Karpas-422 (cell line): ENCODE measurements around the gene MRO. TPM values are rescaled to one million over a fixed set of nuclear protein-coding genes. Genes with fewer than 3 reads are reported as not detected.

ENCODE experiments used
- DNase-seq: peaks from one replicate; pipeline ENCODE4 v3.0.0-alpha.2; 2015
- H2AFZ ChIP-seq: fragments of 200-600 bp; sonication (generic); 2 replicates; pipeline ENCODE4 v1.6.1; 2014; ENCODE audit warnings: antibody characterized with exemption, low read length, mixed read lengths
- H3K27ac ChIP-seq: fragments of 200-600 bp; sonication (generic); 2 replicates; pipeline ENCODE4 v1.5.1; 2014; ENCODE audit warnings: mild to moderate bottlenecking, low read length, moderate library complexity
- H3K27me3 ChIP-seq: fragments of 200-600 bp; sonication (generic); 2 replicates; pipeline ENCODE4 v1.6.1; 2014; ENCODE audit warnings: low read length, mixed read lengths
- H3K36me3 ChIP-seq: fragments of 200-600 bp; sonication (generic); 2 replicates; pipeline ENCODE4 v1.6.1; 2014; ENCODE audit warnings: low read length, mixed read lengths; ENCODE audit not compliant: insufficient read depth
- H3K4me1 ChIP-seq: fragments of 200-600 bp; sonication (generic); 2 replicates; pipeline ENCODE4 v1.6.1; 2014; ENCODE audit warnings: mild to moderate bottlenecking, low read length, mixed read lengths
- H3K4me2 ChIP-seq: fragments of 200-600 bp; sonication (generic); 2 replicates; pipeline ENCODE4 v1.6.1; 2014; ENCODE audit warnings: low read length, low read depth, mild to moderate bottlenecking; ENCODE audit not compliant: poor library complexity, severe bottlenecking
- H3K4me3 ChIP-seq: fragments of 200-600 bp; sonication (generic); 2 replicates; pipeline ENCODE4 v1.5.1; 2014; ENCODE audit warnings: mild to moderate bottlenecking, antibody characterized with exemption, low read length, mixed read lengths
- H3K79me2 ChIP-seq: fragments of 200-600 bp; sonication (generic); 2 replicates; pipeline ENCODE4 v1.6.1; 2014; ENCODE audit warnings: mild to moderate bottlenecking, low read length, mixed read lengths
- H3K9ac ChIP-seq: fragments of 200-600 bp; sonication (generic); 2 replicates; pipeline ENCODE4 v1.6.0; 2014; ENCODE audit warnings: low read length
- H3K9me2 ChIP-seq: fragments of 200-600 bp; sonication (generic), shearing (Covaris generic); replicated peaks from 2 replicates; pipeline ENCODE4 v1.6.0; 2014; ENCODE audit warnings: mild to moderate bottlenecking, low read length, moderate library complexity; ENCODE audit not compliant: insufficient read depth
- H3K9me3 ChIP-seq: fragments of 300-700, 200-600 bp; sonication (generic); 2 replicates; pipeline ENCODE4 v1.6.1; 2014; ENCODE audit warnings: low read length, mixed read lengths
- H4K20me1 ChIP-seq: fragments of 200-600 bp; sonication (generic); 2 replicates; pipeline ENCODE4 v1.6.1; 2014; ENCODE audit warnings: mild to moderate bottlenecking, antibody characterized with exemption, low read length, low read depth; ENCODE audit not compliant: insufficient read depth
- total RNA-seq: library from RNA; depleted of rRNA; stranded (reverse); fragments of >200 nt; shearing (Covaris generic); gene quantifications from 2 replicates; pipeline ENCODE4 v1.2.3, GENCODE V29; 2014; ENCODE audit warnings: low replicate concordance

The MRO gene
- total RNA-seq, 1 experiment from 2014 or later: 3.2 TPM

DNA sequence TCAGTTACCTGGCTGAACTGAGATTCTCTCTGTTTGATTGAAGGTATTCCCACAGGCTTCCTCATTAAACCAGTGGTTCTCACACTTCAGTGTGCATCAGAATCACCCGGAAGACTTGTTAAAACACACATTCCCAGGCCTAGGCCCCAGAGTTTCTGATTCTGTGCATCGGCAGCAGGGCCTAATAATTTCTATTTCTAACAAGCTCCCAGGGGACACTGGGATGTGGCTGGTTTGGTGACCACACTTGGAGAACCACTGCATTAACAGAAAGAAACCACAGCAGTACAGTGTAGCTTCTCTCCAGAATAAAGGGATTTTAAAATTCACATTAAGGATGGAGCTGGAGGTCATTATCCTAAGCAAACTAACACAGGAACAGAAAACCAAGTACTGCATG, 6.5 kb downstream of the MRO start:
- Histone ChIP-seq H3K79me2 (no peaks in the 10 kb centered on the region), H3K9ac (no peak overlapping the region), H4K20me1 (no peaks in the 10 kb centered on the region), H3K4me2 (no peak overlapping the region), H3K27ac (no peak overlapping the region), H3K36me3 (no peaks in the 10 kb centered on the region), H3K9me3 (no peaks in the 10 kb centered on the region), H3K9me2 (no peaks in the 10 kb centered on the region), H3K4me3 (no peak overlapping the region), H3K27me3 (no peaks in the 10 kb centered on the region), H3K4me1 (peaks cover 34% of the 10 kb centered on the region), H2AFZ (no peak overlapping the region)
- no peak for DNase-seq

DNA sequence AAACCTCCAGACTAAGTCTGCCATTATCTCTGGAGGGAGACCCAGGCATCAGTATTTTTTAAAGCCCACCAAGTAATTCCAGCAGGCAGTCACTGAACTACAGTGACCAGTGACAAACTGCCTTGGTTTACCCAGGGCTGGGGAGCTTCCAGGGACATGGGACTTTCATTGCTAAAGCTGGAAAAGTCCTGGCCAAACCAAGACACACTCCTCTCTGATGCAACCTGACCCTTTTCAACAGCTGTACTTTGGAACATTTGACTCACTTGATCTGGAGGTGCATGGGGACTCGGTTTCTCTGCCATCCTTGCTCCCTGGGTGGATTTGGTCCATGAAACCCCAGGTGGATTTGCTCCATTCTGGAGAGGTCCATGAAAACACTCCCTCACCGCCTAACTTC, 7.0 kb downstream of the MRO start:
- Histone ChIP-seq H3K27me3 (no peaks in the 10 kb centered on the region), H3K4me3 (no peak overlapping the region), H3K4me1 (peaks cover 33% of the 10 kb centered on the region), H3K9me3 (no peaks in the 10 kb centered on the region), H3K79me2 (no peaks in the 10 kb centered on the region), H4K20me1 (no peaks in the 10 kb centered on the region), H3K9me2 (no peaks in the 10 kb centered on the region), H2AFZ (no peak overlapping the region), H3K9ac (no peak overlapping the region), H3K27ac (no peak overlapping the region), H3K36me3 (no peaks in the 10 kb centered on the region), H3K4me2 (no peak overlapping the region)
- no peak for DNase-seq

DNA sequence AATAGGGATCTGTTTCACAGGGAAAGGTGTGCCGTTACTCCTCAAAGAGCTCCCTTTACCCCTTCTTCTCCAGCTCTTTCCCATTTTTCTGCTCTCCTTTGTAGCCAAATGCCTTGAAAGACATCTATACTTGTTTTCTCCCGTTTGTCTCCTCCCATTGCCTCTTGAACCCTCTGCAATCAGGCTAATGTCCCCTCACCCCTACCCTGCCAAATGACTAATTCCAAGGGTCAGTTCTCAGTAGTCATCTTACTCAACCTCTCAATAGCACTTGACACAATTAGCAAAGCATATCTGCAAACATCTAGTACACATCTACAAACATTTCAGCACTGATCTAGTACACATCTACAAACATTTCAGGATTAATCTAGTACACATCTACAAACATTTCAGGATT, 12.6 kb downstream of the MRO start:
- Histone ChIP-seq H2AFZ (no peak overlapping the region), H3K4me3 (no peak overlapping the region), H4K20me1 (no peaks in the 10 kb centered on the region), H3K9me3 (no peaks in the 10 kb centered on the region), H3K4me2 (no peak overlapping the region), H3K36me3 (no peaks in the 10 kb centered on the region), H3K79me2 (no peaks in the 10 kb centered on the region), H3K27me3 (no peaks in the 10 kb centered on the region), H3K9ac (no peak overlapping the region), H3K27ac (no peak overlapping the region), H3K4me1 (peaks cover 11% of the 10 kb centered on the region), H3K9me2 (no peaks in the 10 kb centered on the region)
- no peak for DNase-seq

DNA sequence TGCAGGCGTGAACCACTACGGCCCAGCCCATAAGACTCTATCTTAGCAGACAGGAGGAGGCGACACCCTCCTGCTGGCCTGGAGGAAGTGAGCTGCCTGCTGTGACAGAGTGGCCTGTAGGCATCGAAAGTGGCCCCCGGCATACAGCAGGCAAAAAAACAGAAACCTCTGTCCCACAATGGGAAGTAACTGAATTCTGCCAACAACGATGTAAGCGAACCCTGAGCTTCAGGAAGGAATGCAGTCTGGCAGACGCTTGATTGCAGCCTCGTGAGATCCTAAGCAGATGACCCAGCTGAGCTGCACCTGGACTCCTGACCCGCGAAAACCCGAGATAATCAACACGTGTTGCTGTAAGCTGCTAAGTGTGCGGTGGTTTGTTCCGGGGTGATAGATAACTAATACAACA, 13.6 kb downstream of the MRO start:
- DNase-seq: no peak
- Histone ChIP-seq H3K9ac (no peak overlapping the region), H3K4me1 (peaks cover 11% of the 10 kb centered on the region), H3K79me2 (no peaks in the 10 kb centered on the region), H2AFZ (no peak overlapping the region), H3K27me3 (no peaks in the 10 kb centered on the region), H3K4me2 (no peak overlapping the region), H3K27ac (no peak overlapping the region), H3K36me3 (no peaks in the 10 kb centered on the region), H3K9me2 (no peaks in the 10 kb centered on the region), H3K9me3 (no peaks in the 10 kb centered on the region), H3K4me3 (no peak overlapping the region), H4K20me1 (no peaks in the 10 kb centered on the region)

DNA sequence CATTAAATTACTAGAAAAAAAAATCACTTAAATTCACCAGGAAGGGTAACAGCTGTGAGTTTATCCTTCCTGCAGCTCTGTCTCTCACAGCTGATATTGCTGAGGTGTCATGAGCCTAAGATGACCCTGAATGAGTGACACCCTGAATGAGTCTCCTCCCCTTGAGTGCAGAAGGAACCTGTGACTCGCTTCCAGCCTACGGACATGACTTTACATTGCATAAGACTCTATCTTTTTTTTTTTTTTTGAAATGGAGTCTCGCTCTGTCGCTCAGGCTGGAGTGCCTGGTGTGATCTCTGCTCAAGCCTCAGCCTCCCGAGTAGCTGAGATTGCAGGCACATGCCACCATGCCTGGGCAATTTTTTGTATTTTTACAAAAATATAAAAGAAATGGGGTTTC, 14.1 kb downstream of the MRO start:
- Histone ChIP-seq H3K36me3 (no peaks in the 10 kb centered on the region), H3K27ac (no peak overlapping the region), H3K9me2 (no peaks in the 10 kb centered on the region), H3K9ac (no peak overlapping the region), H3K9me3 (no peaks in the 10 kb centered on the region), H3K27me3 (no peaks in the 10 kb centered on the region), H2AFZ (no peak overlapping the region), H4K20me1 (no peaks in the 10 kb centered on the region), H3K79me2 (no peaks in the 10 kb centered on the region), H3K4me2 (no peak overlapping the region), H3K4me1 (peaks cover 11% of the 10 kb centered on the region), H3K4me3 (no peak overlapping the region)
- DNase-seq: no peak

DNA sequence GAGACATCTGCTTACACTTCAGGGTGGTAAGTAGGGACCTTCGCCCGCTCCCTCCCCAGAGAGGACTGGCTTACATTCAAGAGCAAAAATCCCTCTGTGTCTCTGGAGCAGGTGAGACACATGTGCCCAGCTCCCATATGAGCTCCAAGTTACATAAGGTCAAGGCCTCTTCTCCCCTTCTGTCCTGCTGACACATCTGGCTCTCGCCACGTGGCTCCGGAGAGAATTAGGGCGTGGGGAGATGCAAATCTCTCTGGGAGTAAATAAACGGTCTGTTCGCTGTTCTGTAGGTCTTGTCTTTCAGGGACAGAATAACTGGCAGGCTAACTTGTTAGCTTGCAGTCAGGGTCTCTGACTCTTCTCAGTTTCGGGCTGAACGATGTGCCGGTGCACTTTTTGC, 16.2 kb downstream of the MRO start:
- Histone ChIP-seq H3K27me3 (no peaks in the 10 kb centered on the region), H3K27ac (no peak overlapping the region), H3K79me2 (no peaks in the 10 kb centered on the region), H3K4me2 (no peak overlapping the region), H3K9me2 (no peaks in the 10 kb centered on the region), H3K4me3 (no peak overlapping the region), H3K9ac (no peak overlapping the region), H4K20me1 (no peaks in the 10 kb centered on the region), H3K36me3 (no peaks in the 10 kb centered on the region), H2AFZ (no peak overlapping the region), H3K9me3 (no peaks in the 10 kb centered on the region), H3K4me1 (peaks cover 11% of the 10 kb centered on the region)
- no peak for DNase-seq

DNA sequence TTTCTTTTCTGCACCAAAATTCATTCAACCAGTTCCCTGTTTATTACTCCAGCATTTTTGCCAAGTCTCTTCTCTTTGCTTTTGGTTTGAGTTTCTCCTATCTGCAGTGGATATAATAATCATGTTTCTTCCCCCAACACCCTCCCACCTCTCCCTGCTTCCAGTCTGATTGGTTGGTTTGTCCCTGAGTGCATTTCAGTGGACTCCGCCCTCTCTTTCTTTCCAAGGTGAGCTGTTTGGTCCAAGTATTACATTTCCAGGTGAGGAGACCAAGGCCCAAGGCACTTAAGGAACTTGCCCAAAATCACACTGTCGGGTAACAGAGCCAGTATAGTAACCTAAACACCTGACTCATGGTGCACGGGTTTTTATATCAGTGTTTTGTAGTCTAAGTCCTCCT, 17.7 kb downstream of the MRO start:
- Histone ChIP-seq H2AFZ (no peak overlapping the region), H3K4me2 (no peak overlapping the region), H3K4me1 (no peaks in the 10 kb centered on the region), H3K27me3 (no peaks in the 10 kb centered on the region), H3K4me3 (no peak overlapping the region), H3K9ac (no peak overlapping the region), H4K20me1 (no peaks in the 10 kb centered on the region), H3K9me2 (no peaks in the 10 kb centered on the region), H3K27ac (no peak overlapping the region), H3K79me2 (no peaks in the 10 kb centered on the region), H3K36me3 (no peaks in the 10 kb centered on the region), H3K9me3 (no peaks in the 10 kb centered on the region)
- DNase-seq: no peak

DNA sequence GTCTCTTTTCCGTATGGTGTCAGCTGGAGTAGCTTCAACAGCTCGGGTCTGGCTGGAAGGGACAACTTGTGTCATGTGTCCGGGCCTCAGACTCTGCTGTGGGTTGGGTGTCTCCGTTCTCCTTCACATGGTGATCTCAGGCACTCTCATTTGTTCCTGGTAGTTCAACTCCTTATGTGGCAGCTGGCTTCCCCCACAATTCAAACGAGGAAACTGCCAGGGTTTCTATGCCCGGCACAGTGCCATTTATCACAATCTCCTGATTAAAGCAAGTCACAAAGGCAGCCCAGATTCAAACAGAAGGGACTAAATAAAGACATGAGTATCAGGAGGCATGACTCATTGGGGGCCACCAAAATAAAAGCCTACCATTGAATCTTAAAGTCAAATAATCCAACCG, 22.7 kb downstream of the MRO start:
- H3K4me2 ChIP-seq: no peak overlapping the region
- no peaks in the 10 kb centered on the region for H3K36me3 ChIP-seq
- no peak overlapping the region for H2AFZ ChIP-seq
- H3K9me3 ChIP-seq: no peaks in the 10 kb centered on the region
- H3K4me3 ChIP-seq: no peak overlapping the region
- DNase-seq: no peak
- H3K27me3 ChIP-seq: no peaks in the 10 kb centered on the region
- no peaks in the 10 kb centered on the region for H4K20me1 ChIP-seq
- no peak overlapping the region for H3K9ac ChIP-seq
- no peaks in the 10 kb centered on the region for H3K4me1 ChIP-seq
- no peaks in the 10 kb centered on the region for H3K9me2 ChIP-seq
- H3K79me2 ChIP-seq: no peaks in the 10 kb centered on the region
- H3K27ac ChIP-seq: no peak overlapping the region

DNA sequence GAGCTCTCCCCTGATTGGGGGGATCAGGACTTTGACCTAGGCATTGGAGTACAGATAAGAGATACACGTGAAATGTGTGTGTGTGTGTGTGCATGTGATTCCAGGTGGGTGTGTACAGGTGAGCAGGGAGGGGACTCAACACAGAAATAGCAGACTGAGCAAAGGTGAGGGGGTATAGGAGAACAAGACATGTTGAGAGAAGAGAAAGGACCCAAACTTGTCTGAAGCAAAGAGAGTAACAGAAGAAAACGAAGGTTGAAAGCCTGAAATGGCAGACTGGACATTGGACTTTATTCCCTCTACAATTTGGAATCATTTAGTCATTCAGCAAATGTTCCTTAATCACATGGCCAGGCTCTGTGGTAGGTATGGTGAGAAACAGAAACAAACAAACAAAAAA, 23.3 kb downstream of the MRO start:
- H3K27me3 ChIP-seq: no peaks in the 10 kb centered on the region
- H3K4me2 ChIP-seq: no peak overlapping the region
- H3K9ac ChIP-seq: no peak overlapping the region
- no peaks in the 10 kb centered on the region for H3K79me2 ChIP-seq
- H3K9me2 ChIP-seq: no peaks in the 10 kb centered on the region
- H3K4me3 ChIP-seq: no peak overlapping the region
- H2AFZ ChIP-seq: no peak overlapping the region
- H3K4me1 ChIP-seq: no peaks in the 10 kb centered on the region
- no peak overlapping the region for H3K27ac ChIP-seq
- H4K20me1 ChIP-seq: no peaks in the 10 kb centered on the region
- H3K36me3 ChIP-seq: no peaks in the 10 kb centered on the region
- DNase-seq: no peak
- no peaks in the 10 kb centered on the region for H3K9me3 ChIP-seq
